HFFc6 (cell line): ENCODE results near the gene CHAMP1. TPM values are rescaled to one million over a fixed set of nuclear protein-coding genes. Genes with fewer than 3 reads are reported as not detected.

Experiments used
- DNase-seq: peaks from one replicate; pipeline ENCODE4 v3.0.0-alpha.2; 2018
- H3K27ac Mint-ChIP-seq: 2 replicates; pipeline ENCODE4 v1.8.0; 2020; ENCODE audit warnings: mild to moderate bottlenecking, mixed read lengths
- H3K27me3 Mint-ChIP-seq: 2 replicates; pipeline ENCODE4 v1.8.0; 2021; ENCODE audit warnings: mild to moderate bottlenecking, moderate library complexity, mixed read lengths; ENCODE audit not compliant: insufficient read depth
- H3K36me3 Mint-ChIP-seq: 2 replicates; pipeline ENCODE4 v1.8.0; 2021; ENCODE audit warnings: low read depth, mixed read lengths
- H3K4me1 Mint-ChIP-seq: 2 replicates; pipeline ENCODE4 v1.8.0; 2020; ENCODE audit warnings: low read depth, mixed read lengths
- H3K4me3 Mint-ChIP-seq: 2 replicates; pipeline ENCODE4 v1.8.0; 2020; ENCODE audit warnings: mild to moderate bottlenecking, moderate library complexity, mixed read lengths
- H3K9me3 Mint-ChIP-seq: 2 replicates; pipeline ENCODE4 v1.8.0; 2020; ENCODE audit warnings: mild to moderate bottlenecking, mixed read lengths
- CTCF ChIP-seq: fragments of 200-600 bp; sonication (generic); IDR thresholded peaks from 2 replicates; pipeline ENCODE4 v1.5.0; 2021; ENCODE audit warnings: antibody characterized with exemption, mild to moderate bottlenecking
- total RNA-seq, 6 experiments: library from RNA; stranded (reverse); fragmentation: NEBNext Ultra II Directional; extraction: Animal tissue kit (Norgen Biotek cat#: 25700); gene quantifications; 2 replicates in 1 of 6; 3 replicates in 5 of 6; pipeline ENCODE4 v1.2.3, GENCODE V29; 2021

The CHAMP1 gene
- total RNA-seq, 6 experiments from 2014 or later = 27.7 to 34.2 (median 28.6) TPM

DNA sequence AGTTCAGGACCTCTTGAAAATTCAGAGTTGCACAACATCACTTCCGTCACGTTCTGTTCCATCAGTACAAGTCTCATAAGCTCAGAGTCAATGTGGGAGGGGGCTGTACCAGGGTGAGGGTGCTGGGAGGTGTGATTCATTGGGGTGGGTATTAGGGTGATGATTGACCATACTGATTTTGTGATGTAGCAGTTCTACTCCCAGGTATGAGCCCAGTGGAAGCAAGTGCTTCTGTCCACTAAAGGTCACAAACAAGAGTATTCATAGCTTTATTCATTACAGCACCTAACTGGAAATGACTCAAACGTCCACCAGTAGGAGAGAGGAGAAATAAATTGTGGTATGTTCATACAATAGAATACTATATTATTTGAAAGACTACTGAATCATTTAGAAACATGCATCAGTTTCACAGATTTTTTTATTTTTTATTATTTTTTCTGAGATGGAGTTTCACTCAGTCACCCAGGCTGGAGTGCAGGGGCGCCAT is 45.0 kb upstream of the CHAMP1 start:
- TF ChIP-seq CTCF = no peak
- no peaks in the 10 kb centered on the region for H3K9me3 Mint-ChIP-seq
- H3K4me3 Mint-ChIP-seq = no peak overlapping the region
- no peaks in the 10 kb centered on the region for H3K27me3 Mint-ChIP-seq
- no peak for DNase-seq
- H3K36me3 Mint-ChIP-seq = peaks cover 67% of the 10 kb centered on the region
- peaks cover 44% of the 10 kb centered on the region for H3K4me1 Mint-ChIP-seq
- no peak overlapping the region for H3K27ac Mint-ChIP-seq

- H3K27ac Mint-ChIP-seq = no peak overlapping the region
- peaks cover 27% of the 10 kb centered on the region for H3K4me1 Mint-ChIP-seq
- no peak for TF ChIP-seq CTCF
- H3K4me3 Mint-ChIP-seq = no peak overlapping the region
- H3K9me3 Mint-ChIP-seq = no peaks in the 10 kb centered on the region
- H3K27me3 Mint-ChIP-seq = peaks cover 2% of the 10 kb centered on the region; the same call in 1 of the 2 replicates
- DNase-seq = no peak
- H3K36me3 Mint-ChIP-seq = peaks cover 55% of the 10 kb centered on the region
Observed at GRCh38 chr13:114272977-114273376, 41.3 kb upstream of the CHAMP1 start.

GRCh38 chr13:114275304-114275703 is 39.0 kb upstream of the CHAMP1 start:
- no peak for TF ChIP-seq CTCF
- Mint-ChIP-seq H3K4me3 (no peak overlapping the region), H3K36me3 (peaks cover 38% of the 10 kb centered on the region), H3K27ac (no peak overlapping the region; the same call in 1 of the 2 replicates), H3K9me3 (no peaks in the 10 kb centered on the region), H3K27me3 (peaks cover 2% of the 10 kb centered on the region; the same call in 1 of the 2 replicates), H3K4me1 (peaks cover 32% of the 10 kb centered on the region)
- no peak for DNase-seq

DNA sequence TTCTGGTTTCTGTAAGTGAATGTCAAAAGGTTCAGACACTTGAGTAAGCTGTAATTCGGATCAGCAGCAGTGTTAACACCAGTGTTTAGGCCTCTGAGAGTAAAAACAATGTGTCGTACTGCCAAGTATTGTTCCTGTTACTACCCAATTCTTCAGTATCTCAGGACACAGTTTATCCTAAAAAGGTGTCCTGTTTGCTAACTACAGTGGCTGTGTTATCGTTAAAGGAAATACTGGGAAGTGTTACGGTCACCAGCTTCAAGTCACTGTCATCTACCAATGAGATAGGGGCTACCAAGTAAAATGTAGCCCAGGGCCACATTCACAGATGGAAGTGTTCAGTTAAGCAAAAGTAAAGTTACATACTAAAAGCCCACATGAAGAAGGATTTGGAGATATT is 35.2 kb upstream of the CHAMP1 start:
- Mint-ChIP-seq H3K4me3 (no peak overlapping the region), H3K27ac (peak overlapping the region; percentile 74), H3K27me3 (peaks cover 5% of the 10 kb centered on the region; the same call in 1 of the 2 replicates), H3K36me3 (peaks cover 27% of the 10 kb centered on the region), H3K9me3 (no peaks in the 10 kb centered on the region), H3K4me1 (peaks cover 38% of the 10 kb centered on the region)
- no peak for DNase-seq
- TF ChIP-seq CTCF = no peak

DNA sequence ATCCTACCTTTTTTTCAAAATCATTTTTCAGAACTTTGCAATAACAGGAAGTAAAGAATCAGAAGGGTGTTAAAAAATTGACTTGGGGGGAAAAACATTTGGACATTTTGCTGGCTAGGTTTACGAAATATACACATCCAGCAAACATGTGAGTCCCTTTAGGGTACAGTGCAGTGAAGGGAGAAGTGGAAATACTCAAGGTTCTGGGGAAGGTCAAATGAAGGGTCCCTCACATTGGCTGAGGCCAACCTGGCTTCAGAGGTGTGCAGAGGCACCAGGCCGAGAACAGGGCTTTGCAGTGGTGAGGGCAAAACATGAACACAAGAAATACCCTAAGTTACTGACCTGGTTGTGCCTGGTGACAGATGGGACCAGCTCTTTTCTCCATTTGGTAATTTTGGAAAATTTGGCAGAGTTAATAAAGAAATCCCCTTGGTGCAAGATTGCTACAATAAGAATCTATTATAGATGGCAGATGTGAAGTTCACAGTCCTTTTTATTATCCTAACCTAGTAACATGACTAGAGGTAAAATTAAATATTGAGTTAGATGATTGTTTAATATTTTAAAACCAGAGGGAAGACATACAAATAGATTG is 34.4 kb upstream of the CHAMP1 start:
- Mint-ChIP-seq H3K27me3 (peaks cover 5% of the 10 kb centered on the region; the same call in 1 of the 2 replicates), H3K27ac (peak overlapping the region; percentile 97), H3K4me3 (peak overlapping the region; percentile 94), H3K4me1 (peaks cover 36% of the 10 kb centered on the region), H3K36me3 (peaks cover 29% of the 10 kb centered on the region), H3K9me3 (no peaks in the 10 kb centered on the region)
- DNase-seq = no peak
- no peak for TF ChIP-seq CTCF
